NCI-H2107 treated with DMSO at 0.1 percent for 48 hours (cell line): ENCODE measurements around the gene MEN1.

Experiments
- DNase-seq: peaks from one replicate; lab custom pipeline; 2025; ENCODE audit not compliant: unreplicated experiment; lab: John Stamatoyannopoulos, UW

The MEN1 gene

GRCh38 chr11:64803158-64803845, 7.0 kb downstream of the MEN1 start, which contains the start of gene MAP4K2:
MAP4K2 (minus strand) TSS chr11:64803214; CDS start chr11:64803149, 65 bp downstream.
- peak; percentile 41 for DNase-seq

GRCh38 chr11:64802370-64803157, 7.8 kb downstream of the MEN1 start:
- DNase-seq: no peak

- DNase-seq: no peak
These were observed 8.6 kb downstream of the MEN1 start for GRCh38 chr11:64801561-64802369.

GRCh38 chr11:64801158-64801464, 9.2 kb downstream of the MEN1 start:
- DNase-seq: no peak

GRCh38 chr11:64800303-64801157, 9.8 kb downstream of the MEN1 start:
- no peak for DNase-seq

- DNase-seq: peak; percentile 40
These were observed 10.6 kb downstream of the MEN1 start for GRCh38 chr11:64799623-64800302.

GRCh38 chr11:64799256-64799622, 11.1 kb downstream of the MEN1 start:
- no peak for DNase-seq

GRCh38 chr11:64796757-64797541, 13.4 kb downstream of the MEN1 start:
- no peak for DNase-seq

GRCh38 chr11:64796047-64796756, 14.1 kb downstream of the MEN1 start:
- DNase-seq: no peak

- no peak for DNase-seq
These were observed 15.8 kb downstream of the MEN1 start for GRCh38 chr11:64794526-64794925.

GRCh38 chr11:64793271-64794160, 16.8 kb downstream of the MEN1 start:
- no peak for DNase-seq

- DNase-seq: no peak
These were observed 17.9 kb downstream of the MEN1 start for GRCh38 chr11:64792482-64792881.

GRCh38 chr11:64791781-64792291, 18.5 kb downstream of the MEN1 start:
- DNase-seq: no peak

- DNase-seq: no peak
These were observed 19.9 kb downstream of the MEN1 start for GRCh38 chr11:64790205-64791095.

GRCh38 chr11:64789331-64790204, 20.8 kb downstream of the MEN1 start:
- DNase-seq: no peak
